Panc1 (cell line): ENCODE data around the gene RBMS3. TPM values are rescaled to one million over a fixed set of nuclear protein-coding genes. Genes with fewer than 3 reads are reported as not detected.

Source experiments
- ATAC-seq: fragments of 200-7000 bp; cut with Tn5 transposase; 2 replicates; pipeline ENCODE4 v1.9.1; 2020; ENCODE audit warnings: mild to moderate bottlenecking, moderate library complexity
- BruUV-seq: library from RNA; stranded (reverse); fragments of 400-500 nt; replicated peaks from 2 replicates; lab custom pipeline; 2021; lab: Mats Ljungman, UMichigan
- CTCF ChIA-PET: fragments of 300-600 bp; sonication (Branson Sonifier 250); formaldehyde crosslinking; loops from one replicate; lab custom pipeline; 2022; ENCODE audit warnings: antibody characterized with exemption; lab: Charles Lee
- POLR2A ChIA-PET: fragments of 300-600 bp; sonication (Branson Sonifier 250); formaldehyde crosslinking; loops from one replicate; lab custom pipeline; 2022; ENCODE audit warnings: antibody characterized with exemption; lab: Charles Lee
- DNase-seq: peaks from one replicate; pipeline ENCODE4 v3.0.0-alpha.2; 2010; ENCODE audit warnings: low read depth, low spot score
- H3K27ac ChIP-seq: 2 replicates; pipeline ENCODE4 v1.5.1; 2011; ENCODE audit warnings: mild to moderate bottlenecking, low read length, inconsistent platforms
- H3K27me3 ChIP-seq: fragments of 200-500 bp; sonication (Bioruptor generic); 2 replicates; pipeline ENCODE4 v1.6.0; 2014; ENCODE audit warnings: low read length, inconsistent platforms; ENCODE audit not compliant: control insufficient read depth, insufficient read depth
- H3K36me3 ChIP-seq: fragments of 200-500 bp; sonication (Bioruptor generic); 2 replicates; pipeline ENCODE4 v1.5.1; 2014; ENCODE audit warnings: inconsistent platforms, mild to moderate bottlenecking, low read length, moderate library complexity; ENCODE audit not compliant: control insufficient read depth, insufficient read depth
- H3K4me1 ChIP-seq: 2 replicates; pipeline ENCODE4 v1.5.1; 2011; ENCODE audit warnings: inconsistent platforms, mild to moderate bottlenecking, low read length, moderate library complexity; ENCODE audit not compliant: control insufficient read depth, insufficient read depth
- H3K4me3 ChIP-seq, 2 experiments: 2 replicates each; pipeline ENCODE4 v1.5.1; 2011 to 2012; ENCODE audit warnings: low read depth in 2 of 2, low read length in 2 of 2, mild to moderate bottlenecking in 2 of 2, inconsistent platforms in 1 of 2, moderate library complexity in 1 of 2
- H3K9me3 ChIP-seq: fragments of 200-500 bp; sonication (Bioruptor generic); 2 replicates; pipeline ENCODE4 v1.5.1; 2014; ENCODE audit warnings: low read depth, mild to moderate bottlenecking, inconsistent platforms, low read length, moderate library complexity; ENCODE audit not compliant: control insufficient read depth, insufficient read depth
- CTCF ChIP-seq: fragments of 450-650 bp; IDR thresholded peaks from 2 replicates; pipeline ENCODE4 v1.5.1; 2017; ENCODE audit warnings: mild to moderate bottlenecking
- POLR2AphosphoS5 ChIP-seq: IDR thresholded peaks from 2 replicates; pipeline ENCODE4 v1.6.1; 2012; ENCODE audit warnings: mild to moderate bottlenecking, low read depth, low read length, moderate library complexity
- REST ChIP-seq, 2 experiments: IDR thresholded peaks; 2 replicates each; pipeline ENCODE4 v1.6.1; 2011 to 2012; ENCODE audit warnings: low read depth in 2 of 2, control low read depth in 1 of 2, low read length in 1 of 2, mild to moderate bottlenecking in 1 of 2, moderate library complexity in 1 of 2; ENCODE audit not compliant: insufficient read depth in 1 of 2
- SIN3A ChIP-seq: IDR thresholded peaks from 2 replicates; pipeline ENCODE4 v1.6.1; 2012; ENCODE audit warnings: low read depth, mild to moderate bottlenecking, low read length, moderate library complexity, borderline replicate concordance; ENCODE audit not compliant: insufficient read depth
- TCF7L2 ChIP-seq: IDR thresholded peaks from 2 replicates; pipeline ENCODE4 v1.6.1; 2011; ENCODE audit warnings: mild to moderate bottlenecking, low read depth, low read length, inconsistent platforms
- in situ Hi-C: cut with HindIII; loops from 2 replicates; pipeline ENCODE4 v1.10.0; 2016; ENCODE audit warnings: low sequenced_read_pairs, low pct_unique_long_range_greater_than_20kb
- intact Hi-C: fragments of 100-400 bp; cut with micrococcal nuclease; formaldehyde crosslinking; loops from one replicate; pipeline ENCODE4 v1.10.0; 2022; ENCODE audit not compliant: unreplicated experiment
- total RNA-seq: library from RNA; stranded (reverse); gene quantifications from one replicate; pipeline ENCODE4 v1.2.1, GENCODE V29; 2021; ENCODE audit not compliant: unreplicated experiment

The RBMS3 gene
- total RNA-seq, 1 experiment from 2014 or later: 1.1 TPM

- intact Hi-C loops: no loop called here
- ATAC-seq (no peak), DNase-seq (no peak)
- Histone ChIP-seq H3K4me1 (no peaks in the 10 kb centered on the region), H3K27me3 (no peaks in the 10 kb centered on the region), H3K27ac (no peak overlapping the region), H3K9me3 (no peaks in the 10 kb centered on the region), H3K4me3 (no peak overlapping the region), H3K36me3 (no peaks in the 10 kb centered on the region)
- in situ Hi-C loops: no loop called here
- ChIA-PET POLR2A (no interaction called here), CTCF (no interaction called here)
- BruUV-seq: no TSS peak
- TF ChIP-seq REST (IDR thresholded peaks at IDR 0.05; ENCODE audit: insufficient read depth in 1 of 2, low read depth in 2 of 2, low read length in 1 of 2) (no peak), CTCF (no peak), TCF7L2 (no peak), POLR2AphosphoS5 (no peak), SIN3A (no peak)
These were observed 145.7 kb downstream of the RBMS3 start for GRCh38 chr3:29426302-29427226.

- DNase-seq (no peak), ATAC-seq (no peak)
- POLR2A ChIA-PET: no interaction called here
- in situ Hi-C loops: no loop called here
- TF ChIP-seq REST (IDR thresholded peaks at IDR 0.05; ENCODE audit: insufficient read depth in 1 of 2, low read depth in 2 of 2, low read length in 1 of 2): no peak
- TF ChIP-seq CTCF: no peak
- TF ChIP-seq SIN3A: no peak
- no peak for TF ChIP-seq POLR2AphosphoS5
- TF ChIP-seq TCF7L2: no peak
- no peaks in the 10 kb centered on the region for H3K27me3 ChIP-seq
- no TSS peak for BruUV-seq
- intact Hi-C loops: no loop called here
- H3K9me3 ChIP-seq: no peaks in the 10 kb centered on the region
- H3K27ac ChIP-seq: no peak overlapping the region
- no peak overlapping the region for H3K4me3 ChIP-seq
- H3K4me1 ChIP-seq: no peaks in the 10 kb centered on the region
- CTCF ChIA-PET: no interaction called here
- no peaks in the 10 kb centered on the region for H3K36me3 ChIP-seq
These were observed 146.6 kb downstream of the RBMS3 start for GRCh38 chr3:29427266-29428103.
